Fibroblast of mammary gland (primary cell): ENCODE data around the gene PEDS1.
A peak's percentile ranks its signal among the peaks of the same experiment; 100 is the strongest.

Source experiments
- DNase-seq: peaks from one replicate; pipeline ENCODE4 v3.0.0-alpha.2; 2010; ENCODE audit warnings: low read depth
- H3K4me3 ChIP-seq: 2 replicates; pipeline ENCODE4 v1.5.1; 2011; ENCODE audit warnings: low read depth, mild to moderate bottlenecking, low read length, moderate library complexity; ENCODE audit not compliant: control insufficient read depth
- TF ChIP-seq, protein P1 (sequence below): conservative IDR thresholded peaks from 2 replicates; pipeline ENCODE4 v1.5.1; 2011; ENCODE audit warnings: low read depth, low read length, inconsistent platforms; ENCODE audit not compliant: control insufficient read depth, insufficient read depth

PEDS1 gene

GRCh38 chr20:50130356-50130723, 23.2 kb downstream of the PEDS1 start:
- DNase-seq, result no peak
- TF ChIP-seq, protein P1, sequence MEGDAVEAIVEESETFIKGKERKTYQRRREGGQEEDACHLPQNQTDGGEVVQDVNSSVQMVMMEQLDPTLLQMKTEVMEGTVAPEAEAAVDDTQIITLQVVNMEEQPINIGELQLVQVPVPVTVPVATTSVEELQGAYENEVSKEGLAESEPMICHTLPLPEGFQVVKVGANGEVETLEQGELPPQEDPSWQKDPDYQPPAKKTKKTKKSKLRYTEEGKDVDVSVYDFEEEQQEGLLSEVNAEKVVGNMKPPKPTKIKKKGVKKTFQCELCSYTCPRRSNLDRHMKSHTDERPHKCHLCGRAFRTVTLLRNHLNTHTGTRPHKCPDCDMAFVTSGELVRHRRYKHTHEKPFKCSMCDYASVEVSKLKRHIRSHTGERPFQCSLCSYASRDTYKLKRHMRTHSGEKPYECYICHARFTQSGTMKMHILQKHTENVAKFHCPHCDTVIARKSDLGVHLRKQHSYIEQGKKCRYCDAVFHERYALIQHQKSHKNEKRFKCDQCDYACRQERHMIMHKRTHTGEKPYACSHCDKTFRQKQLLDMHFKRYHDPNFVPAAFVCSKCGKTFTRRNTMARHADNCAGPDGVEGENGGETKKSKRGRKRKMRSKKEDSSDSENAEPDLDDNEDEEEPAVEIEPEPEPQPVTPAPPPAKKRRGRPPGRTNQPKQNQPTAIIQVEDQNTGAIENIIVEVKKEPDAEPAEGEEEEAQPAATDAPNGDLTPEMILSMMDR, result no peak
- no peak overlapping the region for H3K4me3 ChIP-seq

GRCh38 chr20:50129662-50130355, 23.7 kb downstream of the PEDS1 start:
- H3K4me3 ChIP-seq, result no peak overlapping the region
- TF ChIP-seq, protein P1, result no peak
- no peak for DNase-seq

GRCh38 chr20:50128520-50128905, 25.0 kb downstream of the PEDS1 start:
- TF ChIP-seq, protein P1, result no peak
- no peak overlapping the region for H3K4me3 ChIP-seq
- DNase-seq, result no peak

GRCh38 chr20:50127587-50128519, 25.7 kb downstream of the PEDS1 start:
- H3K4me3 ChIP-seq, result no peak overlapping the region
- TF ChIP-seq, protein P1, result no peak
- no peak for DNase-seq

- H3K4me3 ChIP-seq, result no peak overlapping the region
- DNase-seq, result peak; percentile 40
- TF ChIP-seq, protein P1, result no peak
Observed at GRCh38 chr20:50126662-50127061, 26.9 kb downstream of the PEDS1 start.

GRCh38 chr20:50125279-50125678, 28.2 kb downstream of the PEDS1 start:
- no peak overlapping the region for H3K4me3 ChIP-seq
- TF ChIP-seq, protein P1, result no peak
- no peak for DNase-seq
